ENCODE measurements around the gene SUPT3H. TPM values are rescaled to one million over a fixed set of nuclear protein-coding genes. Genes with fewer than 3 reads are reported as not detected.

SUPT3H gene
- 4.9 and 10.8 TPM in 2 replicates for total RNA-seq

GRCh38 chr6:45377554-45378333 lies at the start of gene SUPT3H:
SUPT3H (minus strand) TSS chr6:45377934.

GRCh38 chr6:45327956-45328522 lies 49.7 kb downstream of the SUPT3H start, which contains the start of gene RUNX2:
RUNX2 (plus strand) TSS chr6:45328330; CDS start chr6:45328727, 397 bp downstream.

Other genes with a start within 250 kb of the SUPT3H start
- gene RUNX2, start 49.6 kb downstream of the SUPT3H start, total RNA-seq, result 1.7 and 2.1 TPM in 2 replicates